Esophagus squamous epithelium (tissue), 5 donors: ENCODE results near the gene DAD1. TPM values are rescaled to one million over a fixed set of nuclear protein-coding genes. Genes with fewer than 3 reads are reported as not detected.
"Not testable (repeated sequence)": the region's sequence is repeated elsewhere in the genome, so short reads cannot be mapped to it uniquely, and the experiment has no call there.

ENCODE experiments used
- DNase-seq: peaks from one replicate; lab custom pipeline; 2025; lab: John Stamatoyannopoulos, UW
- H3K27ac ChIP-seq, 4 donors: fragments of 200-600 bp; sonication (generic); one replicate each; pipeline ENCODE4 v1.5.1; 2016 to 2019; ENCODE audit warnings: mild to moderate bottlenecking in 1 of 4
- H3K27me3 ChIP-seq, 4 donors: fragments of 200-600 bp; sonication (generic); 1 replicate in 3 of 4; 2 replicates in 1 of 4; pipeline versions ENCODE4 v1.5.1 to v1.6.0; 2017 to 2021; ENCODE audit warnings: antibody characterized with exemption in 1 of 4
- H3K36me3 ChIP-seq, 3 donors: fragments of 200-600 bp; sonication (generic); one replicate each; pipeline ENCODE4 v1.5.1; 2016 to 2019
- H3K4me1 ChIP-seq, 3 donors: fragments of 200-600 bp; sonication (generic); one replicate each; pipeline ENCODE4 v1.5.1; 2017 to 2019
- H3K4me3 ChIP-seq, 4 donors: fragments of 200-600 bp; sonication (generic); 1 replicate in 3 of 4; 2 replicates in 1 of 4; pipeline ENCODE4 v1.5.1; 2016 to 2019; ENCODE audit warnings: mild to moderate bottlenecking in 2 of 4, moderate library complexity in 1 of 4
- H3K9me3 ChIP-seq, 3 donors: fragments of 200-600 bp; sonication (generic); one replicate each; pipeline ENCODE4 v1.5.1; 2016 to 2019
- POLR2A ChIP-seq, 4 donors: fragments of 450-650 bp; IDR thresholded peaks; one replicate each; pipeline ENCODE4 v1.6.1; 2017; ENCODE audit warnings: antibody characterized with exemption in 4 of 4, mild to moderate bottlenecking in 4 of 4, moderate library complexity in 3 of 4
- WGBS, 2 donors: methylation state at CpG; one replicate each; pipeline ENCODE4 v1.1.5; 2018; 5-methylcytosine and 5-hydroxymethylcytosine counted together
- intact Hi-C: fragments of 100-400 bp; cut with DNase I; formaldehyde crosslinking; loops from one replicate; pipeline ENCODE4 v1.15.0; 2022
- total RNA-seq, 4 donors: library from RNA; depleted of rRNA; stranded (reverse); fragments of >200 nt; gene quantifications; one replicate each; pipeline ENCODE4 v1.1.0, GENCODE V29; 2016
- TF ChIP-seq, protein P1 (sequence below), 6 experiments: fragments of 450-650 bp in 4 of 6; fragments of 200-600 bp in 2 of 6; sonication (generic) in 2 of 6; IDR thresholded peaks; one replicate each; pipeline ENCODE4 v1.5.1; 2016 to 2019; ENCODE audit warnings: antibody characterized with exemption in 6 of 6, mild to moderate bottlenecking in 4 of 6, moderate library complexity in 4 of 6
- donor health status: DM: yes; HTN: yes; CAD: no.

Gene DAD1
- total RNA-seq, 4 donors from 2014 or later: 174 to 280 (median 225) TPM

- 59 to 68% methylated on average over 2 of the region's 2 CpGs for WGBS, 2 donors
- H3K27me3 ChIP-seq: no peaks in the 10 kb centered on the region
- H3K27ac ChIP-seq: peak overlapping the region; percentile 70 to 83 (median 74)
- no peaks in the 10 kb centered on the region for H3K9me3 ChIP-seq
- TF ChIP-seq, protein P1, sequence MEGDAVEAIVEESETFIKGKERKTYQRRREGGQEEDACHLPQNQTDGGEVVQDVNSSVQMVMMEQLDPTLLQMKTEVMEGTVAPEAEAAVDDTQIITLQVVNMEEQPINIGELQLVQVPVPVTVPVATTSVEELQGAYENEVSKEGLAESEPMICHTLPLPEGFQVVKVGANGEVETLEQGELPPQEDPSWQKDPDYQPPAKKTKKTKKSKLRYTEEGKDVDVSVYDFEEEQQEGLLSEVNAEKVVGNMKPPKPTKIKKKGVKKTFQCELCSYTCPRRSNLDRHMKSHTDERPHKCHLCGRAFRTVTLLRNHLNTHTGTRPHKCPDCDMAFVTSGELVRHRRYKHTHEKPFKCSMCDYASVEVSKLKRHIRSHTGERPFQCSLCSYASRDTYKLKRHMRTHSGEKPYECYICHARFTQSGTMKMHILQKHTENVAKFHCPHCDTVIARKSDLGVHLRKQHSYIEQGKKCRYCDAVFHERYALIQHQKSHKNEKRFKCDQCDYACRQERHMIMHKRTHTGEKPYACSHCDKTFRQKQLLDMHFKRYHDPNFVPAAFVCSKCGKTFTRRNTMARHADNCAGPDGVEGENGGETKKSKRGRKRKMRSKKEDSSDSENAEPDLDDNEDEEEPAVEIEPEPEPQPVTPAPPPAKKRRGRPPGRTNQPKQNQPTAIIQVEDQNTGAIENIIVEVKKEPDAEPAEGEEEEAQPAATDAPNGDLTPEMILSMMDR (IDR thresholded peaks at IDR 0.05): no peak
- no peak for TF ChIP-seq POLR2A (IDR thresholded peaks at IDR 0.05)
- peaks cover 0 to 39% (median 0%) of the 10 kb centered on the region in 3 donors for H3K36me3 ChIP-seq
- intact Hi-C loops: no loop called here
- no peak overlapping the region for H3K4me3 ChIP-seq
- no peak for DNase-seq
- peaks cover 29 to 90% (median 57%) of the 10 kb centered on the region in 3 donors for H3K4me1 ChIP-seq
These were observed 22.2 kb downstream of the DAD1 start for GRCh38 chr14:22566845-22567244.

- intact Hi-C loops, H3K4me3 ChIP-seq, DNase-seq, H3K9me3 ChIP-seq, H3K27me3 ChIP-seq: not testable (repeated sequence)
- peak overlapping the region; percentile 70 to 83 (median 74) for H3K27ac ChIP-seq
- peaks cover 0 to 33% (median 0%) of the 10 kb centered on the region in 3 donors for H3K36me3 ChIP-seq
- 42 to 46% methylated on average over 9 of the region's 9 CpGs for WGBS, 2 donors
- H3K4me1 ChIP-seq: peaks cover 34 to 96% (median 63%) of the 10 kb centered on the region in 3 donors
These were observed 22.8 kb downstream of the DAD1 start for GRCh38 chr14:22566266-22566665.

DNA sequence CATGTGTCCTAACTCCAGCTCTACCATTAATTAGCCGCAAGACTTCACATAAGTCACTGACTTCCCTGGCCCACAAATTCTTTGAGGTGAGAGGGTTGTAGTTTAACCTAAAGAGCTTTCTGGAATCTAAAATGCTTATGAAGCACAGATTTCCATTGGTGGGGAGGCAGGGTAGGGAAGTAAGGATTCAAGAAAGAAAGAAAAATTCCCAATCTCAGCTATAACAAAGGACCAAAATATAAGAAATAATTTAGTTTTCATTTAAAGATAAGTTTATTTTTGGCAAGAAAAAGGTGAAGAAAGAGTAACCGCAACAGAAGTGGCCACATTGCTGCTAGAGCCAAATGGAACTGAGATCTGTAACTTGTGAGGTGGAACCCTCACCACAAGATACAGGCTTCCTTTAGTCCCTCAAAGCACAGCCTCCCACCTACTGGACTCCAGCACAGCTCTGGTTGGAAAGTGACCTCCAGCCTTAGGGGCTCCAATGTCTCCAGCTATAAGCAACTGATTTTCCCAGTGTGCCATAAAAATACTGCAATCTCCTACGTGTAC is 23.6 kb downstream of the DAD1 start:
- peaks cover 0 to 26% (median 0%) of the 10 kb centered on the region in 3 donors for H3K36me3 ChIP-seq
- H3K27me3 ChIP-seq: no peaks in the 10 kb centered on the region
- H3K27ac ChIP-seq: peak overlapping the region; percentile 70 to 83 (median 74)
- WGBS, 2 donors: 64 to 65% methylated on average over 3 of the region's 3 CpGs
- no peak overlapping the region for H3K4me3 ChIP-seq
- TF ChIP-seq POLR2A (IDR thresholded peaks at IDR 0.05): no peak
- TF ChIP-seq, protein P1 (IDR thresholded peaks at IDR 0.05): no peak
- H3K9me3 ChIP-seq: no peaks in the 10 kb centered on the region
- peaks cover 39 to 97% (median 68%) of the 10 kb centered on the region in 3 donors for H3K4me1 ChIP-seq
- DNase-seq: no peak
- intact Hi-C loops: no loop called here

- Histone ChIP-seq H3K27ac (peak overlapping the region; percentile 70 to 83 (median 74)), H3K4me3 (no peak overlapping the region), H3K9me3 (no peaks in the 10 kb centered on the region), H3K36me3 (peaks cover 0 to 23% (median 0%) of the 10 kb centered on the region in 3 donors), H3K27me3 (no peaks in the 10 kb centered on the region), H3K4me1 (peaks cover 42 to 100% (median 74%) of the 10 kb centered on the region in 3 donors)
- intact Hi-C loops: no loop called here
- WGBS, 2 donors: 23 to 31% methylated on average over 1 of the region's 1 CpG
- DNase-seq: no peak
- no peak for TF ChIP-seq POLR2A (IDR thresholded peaks at IDR 0.05)
- TF ChIP-seq, protein P1 (IDR thresholded peaks at IDR 0.05): no peak
These were observed 24.6 kb downstream of the DAD1 start for GRCh38 chr14:22564463-22564862.

- WGBS, 2 donors: 28 to 41% methylated on average over 5 of the region's 5 CpGs
These were observed 25.0 kb downstream of the DAD1 start for GRCh38 chr14:22563987-22564386.

More at GRCh38 chr14:22563987-22564386, 25.0 kb downstream of the DAD1 start:
- Histone ChIP-seq H3K27me3 (no peaks in the 10 kb centered on the region), H3K9me3 (no peaks in the 10 kb centered on the region), H3K4me1 (peaks cover 42 to 100% (median 74%) of the 10 kb centered on the region in 3 donors), H3K27ac (peak overlapping the region; percentile 70 to 83 (median 74)), H3K36me3 (peaks cover 0 to 18% (median 0%) of the 10 kb centered on the region in 3 donors), H3K4me3 (no peak overlapping the region)
- TF ChIP-seq POLR2A (IDR thresholded peaks at IDR 0.05): no peak
- TF ChIP-seq, protein P1 (IDR thresholded peaks at IDR 0.05): no peak
- intact Hi-C loops: no loop called here
- no peak for DNase-seq
